K562 (cell line): ENCODE data around the gene GPRC5B. TPM values are rescaled to one million over a fixed set of nuclear protein-coding genes. Genes with fewer than 3 reads are reported as not detected.

Experiments
- ATAC-seq: fragments of 200-7000 bp; cut with Tn5 transposase; 3 replicates; pipeline ENCODE4 v1.9.1; 2020; ENCODE audit warnings: moderate library complexity
- BruUV-seq: library from RNA; stranded (reverse); fragments of 400-500 nt; replicated peaks from 2 replicates; lab custom pipeline; 2021; lab: Mats Ljungman, UMichigan
- CTCF ChIA-PET: fragments of 300-600 bp; formaldehyde crosslinking; extraction: SDS; loops from one replicate; lab custom pipeline; 2021; ENCODE audit warnings: low intra/inter-chr PET ratio; lab: Yijun Ruan, JAX
- POLR2A ChIA-PET: fragments of 300-600, 350-650 bp; sonication (Branson Sonifier 250); formaldehyde crosslinking; extraction: SDS; loops from one replicate; lab custom pipeline; 2021; ENCODE audit warnings: antibody characterized with exemption, inconsistent platforms; lab: Yijun Ruan, JAX
- DNase-seq, 4 experiments: peaks; one replicate each; pipeline versions ENCODE4 v3.0.0 to v3.0.0-alpha.2; 2011 to 2018; ENCODE audit warnings: low spot score in 3 of 4, mixed read lengths in 3 of 4; ENCODE audit errors: extremely low read depth in 1 of 4
- FAIRE-seq: peaks from 2 replicates; lab custom pipeline; 2011; peaks lifted over from hg19 to GRCh38; lab: Jason Lieb, UNC
- H2AFZ ChIP-seq: 2 replicates; pipeline ENCODE4 v1.6.0; 2011; ENCODE audit warnings: low read depth, low read length, control low read depth, inconsistent platforms
- H3K27ac ChIP-seq: fragments of 200-600 bp; 3 replicates; pipeline ENCODE4 v1.8.0; 2011; ENCODE audit warnings: low read depth, mild to moderate bottlenecking, control low read depth, inconsistent platforms, low read length, moderate library complexity, mixed read lengths; ENCODE audit errors: extremely low read depth
- H3K27me3 ChIP-seq, 2 experiments: fragments of 300-600 bp in 1 of 2; 2 replicates in 1 of 2; 3 replicates in 1 of 2; pipeline versions ENCODE4 v1.6.0 to v1.8.0; 2011; ENCODE audit warnings: inconsistent platforms in 2 of 2, low read length in 2 of 2, mild to moderate bottlenecking in 1 of 2, mixed read lengths in 1 of 2, moderate library complexity in 1 of 2; ENCODE audit not compliant: control insufficient read depth in 2 of 2, insufficient read depth in 2 of 2
- H3K36me3 ChIP-seq: fragments of 300-600 bp; 3 replicates; pipeline ENCODE4 v1.8.0; 2011; ENCODE audit warnings: mild to moderate bottlenecking, low read length, inconsistent platforms; ENCODE audit not compliant: control insufficient read depth, insufficient read depth
- H3K4me1 ChIP-seq, 2 experiments: fragments of 200-600 bp in 1 of 2; replicated peaks in 1 of 2; 2 replicates in 1 of 2; 3 replicates in 1 of 2; pipeline versions ENCODE4 v1.5.1 to v1.8.0; 2011; ENCODE audit warnings: inconsistent platforms in 2 of 2, low read length in 2 of 2, mild to moderate bottlenecking in 1 of 2, mixed read lengths in 1 of 2, moderate library complexity in 1 of 2; ENCODE audit not compliant: control insufficient read depth in 2 of 2, insufficient read depth in 2 of 2
- H3K4me2 ChIP-seq: 2 replicates; pipeline ENCODE4 v1.6.1; 2011; ENCODE audit warnings: low read length, control low read depth, inconsistent platforms, mixed read lengths; ENCODE audit not compliant: insufficient read depth
- H3K4me3 ChIP-seq: fragments of 200-600 bp; sonication (generic), shearing (Covaris generic); 2 replicates; pipeline ENCODE4 v1.5.1; 2016; ENCODE audit warnings: control low read depth, inconsistent platforms
- H3K79me2 ChIP-seq: fragments of 200-600 bp; 3 replicates; pipeline ENCODE4 v1.8.0; 2011; ENCODE audit warnings: low read length, inconsistent platforms; ENCODE audit not compliant: control insufficient read depth, insufficient read depth
- H3K9ac ChIP-seq, 2 experiments: 2 replicates each; pipeline versions ENCODE4 v1.6.0 to v1.6.1; 2011; ENCODE audit warnings: low read depth in 2 of 2, low read length in 2 of 2, control low read depth in 1 of 2, inconsistent platforms in 1 of 2, mild to moderate bottlenecking in 1 of 2, mixed read lengths in 1 of 2; ENCODE audit not compliant: insufficient read depth in 1 of 2
- H3K9me1 ChIP-seq: one replicate; pipeline ENCODE4 v1.6.0; 2011; ENCODE audit warnings: inconsistent platforms, mild to moderate bottlenecking, low read length, moderate library complexity; ENCODE audit not compliant: control insufficient read depth, insufficient read depth
- H3K9me3 ChIP-seq: replicated peaks from 2 replicates; pipeline ENCODE4 v1.5.1; 2011; ENCODE audit warnings: low read depth, low read length, inconsistent platforms; ENCODE audit not compliant: control insufficient read depth, insufficient read depth
- H4K20me1 ChIP-seq: replicated peaks from 2 replicates; pipeline ENCODE4 v1.6.1; 2011; ENCODE audit warnings: low read length, inconsistent platforms, mixed read lengths; ENCODE audit not compliant: control insufficient read depth, insufficient read depth
- BACH1 ChIP-seq: fragments of 200-800 bp; sonication (Bioruptor generic); IDR thresholded peaks from 2 replicates; pipeline ENCODE4 v1.6.1; 2016; ENCODE audit warnings: missing genetic modification characterization, missing compliant biosample characterization
- BCL6 ChIP-seq: fragments of 250-450 bp; sonication (Bioruptor Pico); IDR thresholded peaks from 2 replicates; pipeline ENCODE4 v1.4.0; 2020
- FOXA1 ChIP-seq: fragments of 450-650 bp; IDR thresholded peaks from 2 replicates; pipeline ENCODE4 v1.6.1; 2016; ENCODE audit warnings: mild to moderate bottlenecking, borderline replicate concordance
- FOXM1 ChIP-seq, 2 experiments: fragments of 450-650 bp in 1 of 2; sonication (generic) in 1 of 2; formaldehyde crosslinking in 1 of 2; IDR thresholded peaks; 2 replicates each; pipeline versions ENCODE4 v1.6.1 to v1.9.0; 2017 to 2022; ENCODE audit warnings: low read depth in 2 of 2, mild to moderate bottlenecking in 2 of 2, missing genetic modification reagents in 1 of 2, moderate library complexity in 1 of 2
- HIVEP1 ChIP-seq: fragments of 250-450 bp; sonication (Bioruptor Pico); IDR thresholded peaks from 2 replicates; pipeline ENCODE4 v1.4.0; 2020; ENCODE audit warnings: mild to moderate bottlenecking
- TAF1 ChIP-seq: IDR thresholded peaks from 2 replicates; pipeline ENCODE4 v1.6.1; 2011; ENCODE audit warnings: mild to moderate bottlenecking, low read length, moderate library complexity; ENCODE audit not compliant: insufficient read depth, control insufficient read depth, severe bottlenecking; ENCODE audit errors: extremely low read depth
- THRAP3 ChIP-seq: fragments of 450-650 bp; IDR thresholded peaks from 2 replicates; pipeline ENCODE4 v1.6.1; 2016; ENCODE audit warnings: mild to moderate bottlenecking, inconsistent platforms, borderline replicate concordance
- YBX1 ChIP-seq: fragments of 450-650 bp; IDR thresholded peaks from 2 replicates; pipeline ENCODE4 v1.7.1; 2016; ENCODE audit warnings: mild to moderate bottlenecking
- ZBED1 ChIP-seq: IDR thresholded peaks from 2 replicates; pipeline ENCODE4 v1.6.1; 2014
- ZNF316 ChIP-seq: fragments of 450-650 bp; IDR thresholded peaks from 2 replicates; pipeline ENCODE4 v1.6.1; 2016
- WGBS: fragments of 100-300 bp; shearing (Covaris generic); methylation state at CpG from one replicate; pipeline ENCODE4 v1.1.6; 2016; ENCODE audit warnings: low coverage, mixed read lengths; ENCODE audit not compliant: insufficient coverage; ENCODE audit errors: missing lambda C conversion rate; 5-methylcytosine and 5-hydroxymethylcytosine counted together
- in situ Hi-C: fragments of 300-500 bp; cut with MboI; formaldehyde crosslinking; loops from 4 replicates; pipeline ENCODE4 v1.15.0; 2018; ENCODE audit warnings: inconsistent platforms, mixed read lengths
- intact Hi-C: fragments of 100-400 bp; cut with micrococcal nuclease; formaldehyde crosslinking; loops from 2 replicates; pipeline ENCODE4 v1.14.2; 2022
- polyA plus RNA-seq, 8 experiments: library from polyadenylated mRNA; depleted of rRNA in 4 of 8; stranded (reverse) in 5 of 8; unstranded in 3 of 8; fragments of >200 nt; fragmentation: Nextera tagmentation in 2 of 8; fragmentation: Illumina TruSeq in 1 of 8; extraction: Ambion mirVana in 2 of 8; extraction: Trizol in 1 of 8; gene quantifications; 2 replicates each; pipeline versions ENCODE4 v1.2.1 to v1.2.3, GENCODE V29; 2011 to 2014; ENCODE audit warnings: inconsistent platforms in 1 of 8, missing spikeins in 1 of 8
- total RNA-seq, 7 experiments: library from RNA; depleted of rRNA in 6 of 7; stranded (reverse); fragments of >200 nt in 6 of 7; fragmentation: Illumina TruSeq in 2 of 7; extraction: Trizol in 2 of 7; gene quantifications; 2 replicates each; pipeline versions ENCODE4 v1.2.1 to v1.2.3, GENCODE V29; 2011 to 2021; ENCODE audit warnings: low replicate concordance in 1 of 7
- TF ChIP-seq, protein P1 (sequence below), 2 experiments: fragments of 200-800 bp in 1 of 2; sonication (Bioruptor generic) in 1 of 2; sonication (generic) in 1 of 2; formaldehyde crosslinking in 1 of 2; IDR thresholded peaks in 1 of 2; conservative IDR thresholded peaks in 1 of 2; 2 replicates each; pipeline versions ENCODE4 v1.5.0 to v1.6.1; 2016 to 2020; ENCODE audit warnings: missing compliant biosample characterization in 1 of 2, missing genetic modification characterization in 1 of 2, missing genetic modification reagents in 1 of 2
- TF ChIP-seq, protein P2 (sequence below): fragments of 450-650 bp; IDR thresholded peaks from 2 replicates; pipeline ENCODE4 v1.6.1; 2014; ENCODE audit warnings: low read depth, mild to moderate bottlenecking, moderate library complexity, borderline replicate concordance
- TF ChIP-seq, protein P3 (sequence below): sonication (generic); IDR thresholded peaks from 2 replicates; pipeline ENCODE4 v1.6.1; 2016
- TF ChIP-seq, protein P4 (sequence below): IDR thresholded peaks from 3 replicates; pipeline ENCODE4 v1.6.1; 2011; ENCODE audit warnings: borderline replicate concordance, mild to moderate bottlenecking; ENCODE audit not compliant: insufficient read length, insufficient read depth
- TF ChIP-seq, protein P5 (sequence below): fragments of 250-450 bp; sonication (Bioruptor Pico); IDR thresholded peaks from 2 replicates; pipeline ENCODE4 v1.5.0; 2021

GPRC5B gene
- total and polyA plus RNA-seq, 9 of the 15 experiments (the other 6 are each of a cell fraction or from before 2014, with no cell fraction given) = 0.65 to 5.5 (median 1.3) TPM

DNA sequence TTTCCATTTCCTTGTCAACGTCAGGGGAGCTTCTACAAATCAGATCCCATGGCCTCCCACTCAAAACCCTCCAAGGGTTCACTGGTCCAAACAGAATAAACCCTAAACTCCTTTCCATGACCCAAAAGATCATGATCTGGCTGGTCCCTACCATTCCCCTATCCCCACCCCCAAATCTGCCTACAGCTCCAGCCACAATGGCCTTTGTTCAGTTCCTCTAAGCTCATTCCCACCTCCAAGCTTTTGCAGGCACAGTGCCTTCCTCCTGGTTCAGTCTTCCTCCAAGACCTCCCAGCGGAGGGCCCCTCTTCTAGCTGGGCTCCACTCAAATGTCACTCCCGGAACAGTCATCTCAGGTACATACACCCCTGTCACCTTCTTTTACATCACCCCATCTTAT is 2.0 kb downstream of the GPRC5B start (continued):
- TF ChIP-seq, protein P1, sequence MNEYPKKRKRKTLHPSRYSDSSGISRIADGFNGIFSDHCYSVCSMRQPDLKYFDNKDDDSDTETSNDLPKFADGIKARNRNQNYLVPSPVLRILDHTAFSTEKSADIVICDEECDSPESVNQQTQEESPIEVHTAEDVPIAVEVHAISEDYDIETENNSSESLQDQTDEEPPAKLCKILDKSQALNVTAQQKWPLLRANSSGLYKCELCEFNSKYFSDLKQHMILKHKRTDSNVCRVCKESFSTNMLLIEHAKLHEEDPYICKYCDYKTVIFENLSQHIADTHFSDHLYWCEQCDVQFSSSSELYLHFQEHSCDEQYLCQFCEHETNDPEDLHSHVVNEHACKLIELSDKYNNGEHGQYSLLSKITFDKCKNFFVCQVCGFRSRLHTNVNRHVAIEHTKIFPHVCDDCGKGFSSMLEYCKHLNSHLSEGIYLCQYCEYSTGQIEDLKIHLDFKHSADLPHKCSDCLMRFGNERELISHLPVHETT (CRISPR knock-in tag; conservative IDR thresholded peaks at IDR 0.05 in 1 of 2, IDR thresholded peaks at IDR 0.05 in 1 of 2) = no peak
- TF ChIP-seq ZBED1 = no peak
- no peak for TF ChIP-seq HIVEP1
- no peak for TF ChIP-seq THRAP3
- no peak for TF ChIP-seq BCL6 (CRISPR knock-in tag)

DNA sequence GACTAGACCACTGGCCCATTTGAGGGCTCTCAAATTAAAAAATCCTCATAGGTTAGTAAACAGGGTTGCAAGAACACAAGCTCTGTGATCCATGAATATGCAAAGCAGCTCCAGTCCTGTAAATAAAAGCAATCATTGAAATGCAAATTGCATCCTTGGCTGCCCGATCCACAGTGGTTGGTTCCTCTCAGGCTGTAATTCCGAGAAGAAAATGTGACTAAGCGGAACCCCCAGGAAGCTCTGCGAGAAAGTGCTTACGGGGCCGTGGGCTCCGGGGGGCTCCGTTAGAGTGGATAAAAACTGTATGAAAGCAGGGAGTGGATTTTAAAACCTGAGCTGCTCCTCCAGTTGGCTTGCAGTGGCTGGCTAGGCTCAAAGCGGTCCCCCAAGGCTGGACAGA is 2.5 kb downstream of the GPRC5B start:
- no peak overlapping the region for H3K4me3 ChIP-seq
- TF ChIP-seq TAF1 = no peak
- no peak for TF ChIP-seq YBX1
- TF ChIP-seq, protein P2, sequence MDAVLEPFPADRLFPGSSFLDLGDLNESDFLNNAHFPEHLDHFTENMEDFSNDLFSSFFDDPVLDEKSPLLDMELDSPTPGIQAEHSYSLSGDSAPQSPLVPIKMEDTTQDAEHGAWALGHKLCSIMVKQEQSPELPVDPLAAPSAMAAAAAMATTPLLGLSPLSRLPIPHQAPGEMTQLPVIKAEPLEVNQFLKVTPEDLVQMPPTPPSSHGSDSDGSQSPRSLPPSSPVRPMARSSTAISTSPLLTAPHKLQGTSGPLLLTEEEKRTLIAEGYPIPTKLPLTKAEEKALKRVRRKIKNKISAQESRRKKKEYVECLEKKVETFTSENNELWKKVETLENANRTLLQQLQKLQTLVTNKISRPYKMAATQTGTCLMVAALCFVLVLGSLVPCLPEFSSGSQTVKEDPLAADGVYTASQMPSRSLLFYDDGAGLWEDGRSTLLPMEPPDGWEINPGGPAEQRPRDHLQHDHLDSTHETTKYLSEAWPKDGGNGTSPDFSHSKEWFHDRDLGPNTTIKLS = no peak
- TF ChIP-seq, protein P3, sequence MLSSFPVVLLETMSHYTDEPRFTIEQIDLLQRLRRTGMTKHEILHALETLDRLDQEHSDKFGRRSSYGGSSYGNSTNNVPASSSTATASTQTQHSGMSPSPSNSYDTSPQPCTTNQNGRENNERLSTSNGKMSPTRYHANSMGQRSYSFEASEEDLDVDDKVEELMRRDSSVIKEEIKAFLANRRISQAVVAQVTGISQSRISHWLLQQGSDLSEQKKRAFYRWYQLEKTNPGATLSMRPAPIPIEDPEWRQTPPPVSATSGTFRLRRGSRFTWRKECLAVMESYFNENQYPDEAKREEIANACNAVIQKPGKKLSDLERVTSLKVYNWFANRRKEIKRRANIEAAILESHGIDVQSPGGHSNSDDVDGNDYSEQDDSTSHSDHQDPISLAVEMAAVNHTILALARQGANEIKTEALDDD = no peak
- no peak for TF ChIP-seq ZNF316
- TF ChIP-seq FOXA1 = no peak
- TF ChIP-seq, protein P4, sequence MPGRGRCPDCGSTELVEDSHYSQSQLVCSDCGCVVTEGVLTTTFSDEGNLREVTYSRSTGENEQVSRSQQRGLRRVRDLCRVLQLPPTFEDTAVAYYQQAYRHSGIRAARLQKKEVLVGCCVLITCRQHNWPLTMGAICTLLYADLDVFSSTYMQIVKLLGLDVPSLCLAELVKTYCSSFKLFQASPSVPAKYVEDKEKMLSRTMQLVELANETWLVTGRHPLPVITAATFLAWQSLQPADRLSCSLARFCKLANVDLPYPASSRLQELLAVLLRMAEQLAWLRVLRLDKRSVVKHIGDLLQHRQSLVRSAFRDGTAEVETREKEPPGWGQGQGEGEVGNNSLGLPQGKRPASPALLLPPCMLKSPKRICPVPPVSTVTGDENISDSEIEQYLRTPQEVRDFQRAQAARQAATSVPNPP = no peak
- no peak for TF ChIP-seq FOXM1 (IDR thresholded peaks at IDR 0.05; ENCODE audit: low read depth)
- TF ChIP-seq FOXM1 (CRISPR knock-in tag; IDR thresholded peaks at IDR 0.05; ENCODE audit: low read depth) = no peak
- TF ChIP-seq BACH1 (tag) = no peak
- TF ChIP-seq, protein P5, sequence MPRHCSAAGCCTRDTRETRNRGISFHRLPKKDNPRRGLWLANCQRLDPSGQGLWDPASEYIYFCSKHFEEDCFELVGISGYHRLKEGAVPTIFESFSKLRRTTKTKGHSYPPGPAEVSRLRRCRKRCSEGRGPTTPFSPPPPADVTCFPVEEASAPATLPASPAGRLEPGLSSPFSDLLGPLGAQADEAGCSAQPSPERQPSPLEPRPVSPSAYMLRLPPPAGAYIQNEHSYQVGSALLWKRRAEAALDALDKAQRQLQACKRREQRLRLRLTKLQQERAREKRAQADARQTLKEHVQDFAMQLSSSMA (CRISPR knock-in tag) = no peak
- TF ChIP-seq, all 486 proteins: peak for 0
- Histone ChIP-seq H3K4me2 (no peak overlapping the region), H3K9me3 (no peaks in the 10 kb centered on the region), H3K79me2 (no peaks in the 10 kb centered on the region), H3K27me3 (peaks cover 0 to 32% of the 10 kb centered on the region in 2 experiments; a peak in 3 of 5 replicates), H3K9me1 (no peaks in the 10 kb centered on the region), H3K4me1 (peaks cover 3 to 25% of the 10 kb centered on the region in 2 experiments; a peak in 3 of 5 replicates), H2AFZ (no peak overlapping the region), H3K27ac (no peak overlapping the region), H4K20me1 (peaks cover 9% of the 10 kb centered on the region), H3K9ac (no peak overlapping the region), H3K36me3 (no peaks in the 10 kb centered on the region)
- intact Hi-C loops (loop anchor here (5.0 to 10.0 kb wide), 2 partner anchors 160 to 497 kb away; no protein-coding TSS in a partner anchor), in situ Hi-C loops (loop anchor here (25.0 kb wide), 1 partner anchor 495 kb away; no protein-coding TSS in a partner anchor)
- WGBS = 16% methylated on average over 9 of the region's 9 CpGs
- no peak for FAIRE-seq
- no peak for ATAC-seq
- ChIA-PET POLR2A (interaction anchor here (0.8 kb wide), 1 partner anchor 10 kb away, joined by 4 read pairs; no protein-coding TSS in a partner anchor), CTCF (no interaction called here)
- no peak for DNase-seq
- BruUV-seq = no TSS peak
